IPS-18c (cell line): ENCODE results near the gene NPR3.
"Not testable (repeated sequence)": the region's sequence is repeated elsewhere in the genome, so short reads cannot be mapped to it uniquely, and the experiment has no call there.

Experiments used
- H3K4me3 ChIP-seq: 2 replicates; pipeline ENCODE4 v1.7.0; 2013; ENCODE audit warnings: low read depth, mild to moderate bottlenecking, low read length, moderate library complexity; ENCODE audit not compliant: insufficient read depth
- H3K9me3 ChIP-seq: one replicate; pipeline ENCODE4 v1.6.1; 2013; ENCODE audit warnings: mild to moderate bottlenecking, low read length, moderate library complexity; ENCODE audit not compliant: control insufficient read depth, insufficient read depth

Gene NPR3

DNA sequence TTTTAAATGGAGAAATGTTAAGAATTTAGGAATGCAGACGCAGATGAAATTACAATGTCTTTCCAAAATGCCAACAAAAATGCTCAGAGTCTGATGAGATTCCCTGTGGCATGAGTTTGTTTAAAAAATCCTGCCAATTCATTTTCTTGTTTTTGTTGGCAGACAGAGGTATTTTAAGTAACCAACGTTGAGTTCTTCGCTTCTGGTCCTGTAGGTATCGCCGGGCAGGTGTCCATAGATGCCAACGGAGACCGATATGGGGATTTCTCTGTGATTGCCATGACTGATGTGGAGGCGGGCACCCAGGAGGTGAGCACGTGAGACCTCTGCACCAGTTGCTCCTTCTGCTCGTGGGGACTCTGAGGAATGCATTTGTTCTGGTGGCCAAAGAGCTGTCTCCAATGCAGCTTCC lies 69.4 kb downstream of the NPR3 start:
- H3K4me3 ChIP-seq, result no peak overlapping the region
- H3K9me3 ChIP-seq, result no peaks in the 10 kb centered on the region

DNA sequence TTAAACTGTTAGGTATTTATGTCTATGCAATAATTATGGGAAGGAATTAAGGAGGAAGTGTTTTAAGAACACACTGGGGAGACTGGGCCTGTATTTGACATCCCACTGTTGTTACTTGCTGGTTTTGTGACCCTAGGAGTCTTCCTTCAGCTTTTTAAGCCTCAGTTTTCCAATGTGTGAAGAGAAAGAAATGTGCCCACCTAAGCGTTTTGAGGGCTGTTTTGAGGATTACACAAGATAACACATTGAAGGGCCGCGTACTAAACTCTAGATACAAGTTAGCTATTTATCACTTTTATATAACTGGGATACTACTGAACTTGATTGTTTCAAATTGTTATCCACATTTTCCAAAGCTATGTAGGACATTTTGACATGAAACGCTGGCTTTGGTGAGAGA lies 72.5 kb downstream of the NPR3 start:
- no peak overlapping the region for H3K4me3 ChIP-seq
- H3K9me3 ChIP-seq, result no peaks in the 10 kb centered on the region

DNA sequence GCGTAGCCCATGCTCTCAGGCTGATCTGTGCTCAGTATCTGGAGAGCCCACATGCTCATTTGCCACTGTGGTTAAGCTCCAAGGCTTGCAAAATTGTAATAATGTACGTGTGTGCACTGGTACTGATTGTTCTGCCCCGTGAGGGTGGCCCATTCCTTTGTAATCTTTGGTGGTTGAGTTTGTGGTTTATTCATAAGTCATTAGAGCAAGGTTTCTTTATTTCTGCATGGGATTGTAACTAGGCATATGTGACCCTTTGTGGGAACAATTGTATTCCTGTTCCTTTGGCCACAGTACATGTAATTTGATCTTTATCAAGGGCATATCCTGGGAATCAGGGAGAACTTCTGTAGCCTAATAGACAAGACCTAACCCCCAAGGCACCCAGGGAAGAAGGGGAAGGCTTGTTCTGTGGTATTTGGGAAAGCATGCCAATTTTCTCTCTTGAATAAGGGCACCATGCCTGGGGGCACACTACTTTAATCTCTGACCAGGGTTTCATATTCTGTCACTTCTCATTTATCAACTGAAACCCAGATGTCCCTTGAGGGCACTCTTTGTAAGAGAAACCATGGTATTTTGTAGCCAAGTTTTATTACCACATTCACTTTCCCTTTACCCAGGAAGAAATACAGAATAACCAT lies 74.6 kb downstream of the NPR3 start:
- Histone ChIP-seq H3K9me3 (no peaks in the 10 kb centered on the region), H3K4me3 (no peak overlapping the region)

DNA sequence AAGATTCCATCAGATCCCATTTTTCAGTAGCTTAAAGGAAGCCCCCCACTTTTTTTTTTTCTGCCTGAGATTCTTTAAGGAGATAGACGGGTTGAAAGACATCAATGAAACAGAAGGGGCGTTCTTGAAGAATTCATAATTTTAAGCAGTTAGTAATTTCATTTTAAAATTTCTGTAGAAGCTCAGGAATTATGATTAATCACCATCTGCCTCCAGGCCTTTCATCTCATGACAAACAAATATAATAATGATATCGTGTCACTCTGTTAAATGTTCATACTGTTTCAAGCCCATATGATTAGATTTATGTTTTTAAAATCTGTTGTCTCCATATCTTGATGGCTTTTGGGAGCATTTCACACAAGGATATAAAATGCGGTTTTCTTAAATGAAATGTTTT lies 75.2 kb downstream of the NPR3 start:
- Histone ChIP-seq H3K4me3 (no peak overlapping the region), H3K9me3 (no peaks in the 10 kb centered on the region)

DNA sequence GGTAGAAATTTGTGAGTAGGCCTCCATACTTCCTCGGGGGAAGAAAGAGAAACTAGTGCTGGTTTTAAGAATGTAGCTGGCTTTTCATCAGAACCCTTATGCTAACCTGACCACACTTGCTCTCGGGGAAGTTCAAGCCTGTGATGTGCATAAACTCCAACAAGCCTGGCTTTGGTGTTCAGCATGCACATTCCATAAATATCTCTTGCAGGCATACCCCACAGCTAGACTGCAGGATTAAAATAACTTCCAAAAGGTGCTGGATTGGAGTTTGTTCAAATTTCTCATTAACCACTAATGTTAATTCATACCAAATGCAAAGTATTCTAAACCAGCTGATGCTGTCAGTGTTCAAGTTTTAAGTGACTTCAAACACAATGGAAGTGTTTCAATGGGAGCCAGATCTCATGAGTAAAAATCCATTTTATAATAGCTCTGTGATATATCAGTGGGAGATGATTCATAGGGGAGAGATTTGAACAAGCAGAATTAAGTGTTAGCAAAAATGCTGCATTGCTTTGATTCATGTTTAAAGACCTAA lies 79.4 kb downstream of the NPR3 start:
- Histone ChIP-seq H3K4me3 (no peak overlapping the region), H3K9me3 (peaks cover 5% of the 10 kb centered on the region)

DNA sequence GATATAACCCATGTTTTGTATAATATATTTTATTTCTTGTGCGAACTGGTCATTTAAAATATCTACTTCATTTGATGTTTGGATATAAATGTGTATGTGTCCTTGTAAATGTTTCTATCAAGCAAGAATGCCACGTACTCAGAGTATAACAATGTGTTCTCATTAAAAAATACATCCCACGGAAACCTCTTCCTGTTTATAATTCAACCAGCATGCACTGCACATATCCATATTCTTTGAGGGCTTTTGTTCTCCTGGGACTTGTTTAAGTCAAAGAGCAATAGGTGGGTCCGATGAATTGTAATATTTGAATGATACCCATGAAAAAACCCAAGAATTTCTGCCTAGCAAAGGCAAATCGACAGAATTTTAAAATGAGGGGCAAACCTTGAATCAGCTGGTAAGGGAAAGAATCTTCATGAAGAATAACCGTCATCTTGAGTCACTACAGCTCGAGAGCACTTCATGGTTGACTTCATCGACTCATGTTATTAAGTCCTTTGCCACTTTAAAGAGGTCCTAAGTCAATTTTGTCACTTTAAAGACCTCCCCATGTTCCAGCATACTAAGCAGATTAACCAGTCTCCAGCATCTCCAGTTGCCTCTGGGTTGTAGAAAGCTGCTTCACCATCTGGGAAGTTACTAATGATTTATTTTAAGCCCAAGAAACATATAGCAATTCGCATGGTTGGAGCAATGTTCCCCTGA lies 80.6 kb downstream of the NPR3 start:
- Histone ChIP-seq H3K9me3 (peaks cover 5% of the 10 kb centered on the region), H3K4me3 (no peak overlapping the region)

DNA sequence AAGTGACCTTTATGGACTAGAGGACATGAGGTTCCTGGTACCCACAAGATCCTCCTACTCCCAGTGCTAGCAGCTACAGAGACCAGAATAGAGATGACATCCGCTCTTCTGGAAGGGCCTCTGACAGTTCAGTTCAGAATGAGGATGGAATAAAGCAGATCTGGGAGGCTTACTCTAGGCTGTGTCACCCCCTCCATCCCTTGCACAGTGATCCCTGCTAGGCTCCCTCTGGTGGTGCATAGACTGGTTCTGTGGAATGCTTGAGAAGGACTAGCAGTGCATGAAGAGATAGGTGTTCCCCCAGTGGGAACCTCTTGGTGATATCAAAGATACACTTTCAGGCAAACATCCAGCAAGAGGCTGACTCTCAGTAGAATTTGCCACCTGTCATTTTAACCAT lies 83.0 kb downstream of the NPR3 start:
- no peak overlapping the region for H3K4me3 ChIP-seq
- peaks cover 5% of the 10 kb centered on the region for H3K9me3 ChIP-seq

DNA sequence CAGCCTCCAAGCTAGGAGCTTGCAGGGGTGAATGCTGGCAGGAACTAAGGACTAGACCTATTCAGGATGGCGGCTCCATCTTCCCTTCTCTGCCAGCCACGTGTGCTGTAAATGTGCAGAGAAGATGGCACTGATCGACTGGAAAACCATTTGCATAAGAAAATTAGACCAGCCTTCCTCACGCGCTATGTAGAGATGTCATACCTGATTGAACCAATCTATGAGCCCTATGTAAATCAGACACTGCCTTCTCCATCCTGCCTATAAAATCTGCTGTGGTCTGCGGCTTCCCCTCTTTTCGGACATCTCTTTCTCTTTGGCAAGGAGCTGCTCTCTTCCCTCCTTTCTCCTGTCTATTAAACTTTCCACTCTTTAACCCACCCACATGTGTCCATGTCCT lies 91.6 kb downstream of the NPR3 start:
- H3K9me3 ChIP-seq, result no peaks in the 10 kb centered on the region
- no peak overlapping the region for H3K4me3 ChIP-seq

DNA sequence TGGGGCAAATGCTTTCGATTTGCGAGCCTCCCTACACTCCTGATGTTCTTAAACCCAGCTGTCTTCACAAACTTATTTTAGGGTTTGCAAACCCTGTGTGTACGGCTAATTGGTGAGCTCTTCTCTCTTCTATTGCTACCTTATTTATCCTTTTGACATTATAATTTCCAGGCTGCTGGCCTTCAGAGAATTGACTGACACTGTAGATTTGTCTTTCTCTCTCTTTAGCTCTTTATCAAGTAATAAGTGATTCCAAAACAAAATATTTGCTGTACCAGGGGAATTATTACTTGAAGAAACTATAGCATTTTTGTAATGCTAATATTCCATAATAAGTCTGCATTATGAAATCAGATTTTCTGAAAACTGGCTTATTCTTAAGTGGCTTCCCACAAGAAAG lies 92.5 kb downstream of the NPR3 start:
- Histone ChIP-seq H3K4me3 (no peak overlapping the region), H3K9me3 (no peaks in the 10 kb centered on the region)

DNA sequence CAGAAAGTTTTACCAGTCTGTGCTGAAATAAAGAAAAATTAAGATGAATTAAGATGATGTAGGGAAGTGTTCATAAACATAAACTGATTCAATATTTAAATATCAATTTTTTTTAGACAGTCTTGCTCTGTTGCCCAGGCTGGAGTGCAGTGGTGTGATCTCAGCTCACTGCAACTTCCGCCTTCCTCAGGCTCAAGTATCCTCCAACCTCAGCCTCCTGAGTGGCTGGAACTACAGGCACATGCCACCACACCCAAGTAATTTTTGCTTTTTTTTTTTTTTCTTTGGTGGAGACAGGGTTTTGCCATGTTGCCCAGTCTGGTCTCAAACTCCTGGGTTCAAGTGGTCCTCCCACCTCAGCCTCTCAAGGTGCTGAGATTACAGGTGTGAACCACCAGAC lies 94.3 kb downstream of the NPR3 start:
- H3K9me3 ChIP-seq, H3K4me3 ChIP-seq: not testable (repeated sequence)

DNA sequence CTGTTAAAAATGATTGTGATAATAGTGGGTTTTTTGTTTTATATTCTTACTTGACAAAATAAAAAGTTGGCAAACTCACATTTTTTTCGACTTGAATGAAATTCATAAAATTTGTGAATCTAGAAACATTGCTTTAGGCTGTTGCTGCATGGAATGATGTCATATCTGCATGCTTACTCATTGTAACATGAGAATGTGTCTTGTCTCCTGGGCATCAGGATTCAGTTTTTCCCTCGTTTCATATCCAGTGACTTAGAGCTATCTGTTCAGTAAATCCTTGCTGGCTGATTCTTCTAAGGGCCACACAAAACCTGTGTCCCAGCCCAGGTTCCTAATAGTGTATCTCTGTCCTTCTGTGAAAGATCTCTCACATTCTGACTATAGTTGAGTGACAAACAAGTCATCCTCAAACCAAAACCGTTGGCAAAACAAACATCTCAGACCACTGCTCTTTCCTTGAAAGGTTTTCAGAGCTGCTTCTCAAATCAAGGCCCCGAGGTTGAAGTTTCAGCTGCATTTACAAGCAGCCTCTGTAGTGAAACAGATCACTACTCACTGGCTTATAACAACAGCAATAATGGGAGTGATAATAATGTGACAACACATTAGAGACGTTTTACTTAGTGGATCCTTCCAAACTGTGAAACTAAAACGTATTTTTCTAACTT lies 95.0 kb downstream of the NPR3 start:
- no peak overlapping the region for H3K4me3 ChIP-seq
- H3K9me3 ChIP-seq, result no peaks in the 10 kb centered on the region

DNA sequence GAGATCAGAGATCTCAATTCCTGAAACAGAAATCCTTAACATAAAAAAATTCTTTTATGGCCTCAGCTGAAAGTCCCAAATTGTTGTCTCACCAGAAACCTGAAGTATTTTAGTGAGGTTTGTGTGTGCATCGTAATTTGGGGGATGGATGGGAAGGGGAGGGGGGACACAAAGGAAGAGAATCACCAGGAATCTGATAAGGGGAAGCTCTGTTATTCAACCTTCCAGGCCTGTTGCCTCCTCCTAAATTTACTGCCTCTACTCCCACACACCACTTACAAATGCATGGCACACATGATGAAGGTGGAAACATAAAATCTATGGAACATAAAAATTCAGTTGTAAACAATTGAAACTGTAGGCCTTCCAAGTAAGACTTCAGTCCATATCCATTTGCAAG lies 97.7 kb downstream of the NPR3 start:
- Histone ChIP-seq H3K4me3 (no peak overlapping the region), H3K9me3 (no peaks in the 10 kb centered on the region)

DNA sequence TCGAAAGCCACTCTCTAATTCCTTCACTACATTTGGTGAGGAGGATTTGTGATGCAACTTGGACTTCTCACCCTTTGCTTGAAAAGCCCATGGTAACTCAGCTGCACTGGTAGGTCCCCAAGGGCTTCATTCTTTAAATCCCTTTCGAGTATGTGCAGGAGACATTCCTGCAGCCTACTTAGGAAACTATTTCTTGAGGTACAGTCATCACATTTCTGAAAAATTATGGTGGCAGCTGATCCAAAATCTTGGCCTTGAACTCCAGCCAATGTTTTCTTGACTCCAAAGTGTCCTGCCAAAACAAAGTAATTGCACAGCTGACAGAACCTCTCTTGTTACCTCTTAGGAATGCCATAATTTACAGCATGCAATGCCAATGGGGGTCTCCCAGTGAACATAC lies 99.7 kb downstream of the NPR3 start:
- Histone ChIP-seq H3K4me3 (no peak overlapping the region), H3K9me3 (no peaks in the 10 kb centered on the region)

DNA sequence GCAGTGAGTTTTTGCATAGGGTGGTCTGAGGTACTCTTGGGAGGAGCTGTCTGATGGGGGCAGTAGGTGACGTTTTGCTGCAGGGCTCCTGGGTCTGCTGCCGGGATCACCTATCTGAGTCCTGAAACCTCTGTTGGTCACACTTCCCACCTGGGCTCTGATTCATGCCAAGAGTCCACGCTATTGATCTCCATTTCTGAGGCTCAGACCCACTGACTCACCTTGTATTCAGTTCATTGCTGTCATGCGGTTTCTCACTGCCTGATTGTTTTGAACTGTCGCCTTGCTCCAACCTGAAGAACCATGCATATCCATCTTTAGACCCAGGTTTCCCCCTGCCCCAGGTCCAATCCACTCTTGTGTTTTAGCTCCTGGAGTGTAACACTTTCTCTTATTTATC lies 101.3 kb downstream of the NPR3 start:
- no peaks in the 10 kb centered on the region for H3K9me3 ChIP-seq
- H3K4me3 ChIP-seq, result no peak overlapping the region

DNA sequence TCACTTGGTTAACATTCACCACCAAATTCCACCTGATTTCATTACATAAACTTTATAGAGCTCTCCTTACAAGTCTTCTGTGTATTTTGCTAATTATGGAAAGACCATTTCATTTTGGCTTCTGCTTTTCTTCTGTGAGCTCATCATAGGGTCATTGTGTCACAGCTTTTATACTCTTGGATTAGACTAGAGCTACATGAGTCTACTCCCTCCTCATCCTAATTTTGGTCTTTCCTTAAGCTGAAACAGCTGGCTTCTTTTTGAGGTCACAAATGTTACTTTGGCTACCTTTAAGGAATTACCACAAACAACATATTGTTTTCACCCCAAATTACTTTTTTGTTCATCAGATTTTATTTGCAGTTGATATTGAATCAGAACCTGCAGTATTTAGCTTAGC lies 103.0 kb downstream of the NPR3 start:
- Histone ChIP-seq H3K4me3 (no peak overlapping the region), H3K9me3 (no peaks in the 10 kb centered on the region)

DNA sequence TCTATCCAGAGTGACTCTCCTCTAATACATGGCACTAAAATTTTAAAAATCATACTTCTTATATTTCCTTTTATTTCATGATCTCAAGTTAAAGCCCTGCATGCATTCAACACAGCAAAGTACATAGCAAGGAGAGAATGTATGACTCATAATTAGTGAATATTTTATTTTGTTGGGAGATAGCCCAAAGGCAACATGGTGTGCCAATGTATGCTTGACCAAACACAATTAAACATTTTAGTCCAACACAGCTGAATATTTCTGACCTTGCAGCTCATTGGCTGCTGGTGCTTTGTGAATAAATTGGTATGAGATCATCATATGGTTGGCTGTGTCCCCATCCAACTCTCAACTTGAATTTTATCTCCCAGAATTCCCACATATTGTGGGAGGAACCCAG lies 103.5 kb downstream of the NPR3 start:
- Histone ChIP-seq H3K4me3 (no peak overlapping the region), H3K9me3 (no peaks in the 10 kb centered on the region)

DNA sequence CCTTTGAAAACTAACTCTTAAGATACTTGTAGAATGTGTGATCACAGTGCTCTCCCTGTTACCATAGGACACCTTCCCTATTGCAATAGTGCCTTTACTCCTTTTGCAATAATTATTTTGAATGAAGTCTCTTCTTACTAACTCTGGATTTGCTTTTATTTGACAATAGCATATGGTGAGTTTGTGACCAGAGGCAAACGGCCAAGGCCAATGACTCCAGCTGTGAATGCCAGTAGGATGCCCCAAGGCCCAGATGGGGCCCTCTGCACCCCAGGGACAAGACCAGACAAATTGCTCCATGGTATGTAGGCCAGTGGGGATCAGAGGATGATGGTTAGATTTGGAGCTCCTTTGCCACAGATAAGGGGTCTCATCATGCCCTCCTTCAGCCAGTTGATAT lies 116.9 kb downstream of the NPR3 start:
- H3K9me3 ChIP-seq, result no peaks in the 10 kb centered on the region
- no peak overlapping the region for H3K4me3 ChIP-seq

DNA sequence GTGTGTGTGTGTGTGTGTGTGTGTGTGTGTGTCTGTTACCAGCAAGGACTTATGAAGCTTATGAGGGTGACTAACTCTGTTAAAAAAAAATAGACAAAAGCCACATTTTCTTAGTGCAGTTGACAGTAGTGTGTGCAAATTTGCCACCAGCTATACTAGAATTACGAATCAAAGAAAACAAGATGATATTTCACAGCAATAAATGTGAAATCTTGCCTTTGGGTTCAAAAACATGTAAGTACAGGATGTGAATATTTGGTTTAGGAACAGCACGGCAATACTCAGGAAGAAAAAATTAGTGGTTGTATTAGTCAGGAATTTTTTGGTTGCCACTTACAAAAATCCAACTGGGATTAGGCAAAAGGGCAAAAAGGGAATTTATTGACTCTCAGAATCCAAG lies 117.4 kb downstream of the NPR3 start:
- H3K4me3 ChIP-seq, result no peak overlapping the region

More for the DNA sequence above, 117.4 kb downstream of the NPR3 start:
- no peaks in the 10 kb centered on the region for H3K9me3 ChIP-seq
